ENCODE measurements around the gene HS2ST1. TPM values are rescaled to one million over a fixed set of nuclear protein-coding genes. Genes with fewer than 3 reads are reported as not detected.

HS2ST1 gene
- total and polyA plus RNA-seq, 11 donors: 3.4 to 20.3 (median 13.6) TPM

- DNase-seq (no peak), ATAC-seq (no peak)
- no peak overlapping the region for H3K27ac ChIP-seq
- intact Hi-C loops (cut with DNase I): no loop called here
- WGBS, 4 donors: 95 to 98% (median 96%) methylated on average over 5 of the region's 5 CpGs
- no peaks in the 10 kb centered on the region for H3K27me3 ChIP-seq
- TF ChIP-seq POLR2A (IDR thresholded peaks at IDR 0.05) (no peak), CTCF (IDR thresholded peaks at IDR 0.05) (no peak)
- H3K36me3 ChIP-seq: no peaks in the 10 kb centered on the region
- H3K4me1 ChIP-seq: peaks cover 0 to 4% (median 0%) of the 10 kb centered on the region in 12 donors
- no peak overlapping the region for H3K4me3 ChIP-seq
- peaks cover 0 to 19% (median 6%) of the 10 kb centered on the region in 12 donors for H3K9me3 ChIP-seq
Measured at GRCh38 chr1:87051965-87052364, 137.5 kb downstream of the HS2ST1 start.

- Histone ChIP-seq H3K27me3 (no peaks in the 10 kb centered on the region), H3K36me3 (no peaks in the 10 kb centered on the region), H3K9me3 (peaks cover 0 to 15% (median 6%) of the 10 kb centered on the region in 12 donors), H3K27ac (no peak overlapping the region), H3K4me3 (no peak overlapping the region), H3K4me1 (peaks cover 0 to 4% (median 0%) of the 10 kb centered on the region in 12 donors)
- WGBS, 4 donors: 93 to 95% (median 94%) methylated on average over 3 of the region's 3 CpGs
- no peak for DNase-seq
- TF ChIP-seq CTCF (IDR thresholded peaks at IDR 0.05) (no peak), POLR2A (IDR thresholded peaks at IDR 0.05) (no peak)
- no peak for ATAC-seq
- intact Hi-C loops (cut with DNase I): no loop called here
Measured at GRCh38 chr1:87052400-87052799, 138.0 kb downstream of the HS2ST1 start.

GRCh38 chr1:87052961-87053360, 138.5 kb downstream of the HS2ST1 start:
- no peak for DNase-seq
- H3K36me3 ChIP-seq: no peaks in the 10 kb centered on the region
- TF ChIP-seq CTCF (IDR thresholded peaks at IDR 0.05) (no peak), POLR2A (IDR thresholded peaks at IDR 0.05) (no peak)
- no peak overlapping the region for H3K27ac ChIP-seq
- no peak for ATAC-seq
- 89 to 92% (median 92%) methylated on average over 1 of the region's 1 CpG for WGBS, 4 donors
- H3K9me3 ChIP-seq: peaks cover 0 to 9% (median 3%) of the 10 kb centered on the region in 12 donors
- H3K4me1 ChIP-seq: peaks cover 0 to 5% (median 0%) of the 10 kb centered on the region in 12 donors
- no peaks in the 10 kb centered on the region for H3K27me3 ChIP-seq
- intact Hi-C loops (cut with DNase I): no loop called here
- H3K4me3 ChIP-seq: no peak overlapping the region

GRCh38 chr1:87053446-87053845, 139.0 kb downstream of the HS2ST1 start:
- no peak for TF ChIP-seq POLR2A (IDR thresholded peaks at IDR 0.05)
- TF ChIP-seq CTCF (IDR thresholded peaks at IDR 0.05): no peak
- WGBS, 4 donors: 88 to 94% (median 93%) methylated on average over 1 of the region's 1 CpG
- no peak overlapping the region for H3K27ac ChIP-seq
- H3K4me3 ChIP-seq: no peak overlapping the region
- intact Hi-C loops (cut with DNase I): no loop called here
- peaks cover 0 to 5% (median 0%) of the 10 kb centered on the region in 12 donors for H3K9me3 ChIP-seq
- no peaks in the 10 kb centered on the region for H3K36me3 ChIP-seq
- no peaks in the 10 kb centered on the region for H3K27me3 ChIP-seq
- ATAC-seq (no peak), DNase-seq (no peak)
- peaks cover 0 to 10% (median 2%) of the 10 kb centered on the region in 12 donors for H3K4me1 ChIP-seq
